WI38 (cell line): ENCODE measurements around the gene PRKAB1.

Experiments used
- H3K4me3 ChIP-seq: 2 replicates; pipeline ENCODE4 v1.5.1; 2011; ENCODE audit warnings: low read depth, mild to moderate bottlenecking, control low read depth, low read length
- CTCF ChIP-seq: IDR thresholded peaks from 2 replicates; pipeline ENCODE4 v1.5.1; 2012; ENCODE audit warnings: low read depth, mild to moderate bottlenecking, control low read depth, low read length

PRKAB1 gene

GRCh38 chr12:119727600-119728443 is 59.9 kb downstream of the PRKAB1 start:
- no peak overlapping the region for H3K4me3 ChIP-seq
- no peak for TF ChIP-seq CTCF

- H3K4me3 ChIP-seq = no peak overlapping the region
- TF ChIP-seq CTCF = no peak
Measured at GRCh38 chr12:119728444-119728745, 60.5 kb downstream of the PRKAB1 start.

- TF ChIP-seq CTCF = no peak
Measured at GRCh38 chr12:119729871-119730270, 61.9 kb downstream of the PRKAB1 start.

GRCh38 chr12:119730381-119730780 is 62.4 kb downstream of the PRKAB1 start:
- TF ChIP-seq CTCF = no peak
- H3K4me3 ChIP-seq = no peak overlapping the region

More at GRCh38 chr12:119729871-119730270, 61.9 kb downstream of the PRKAB1 start:
- H3K4me3 ChIP-seq = no peak overlapping the region
